ENCODE measurements around the gene RPS21. TPM values are rescaled to one million over a fixed set of nuclear protein-coding genes. Genes with fewer than 3 reads are reported as not detected.
"Not testable (repeated sequence)": the region's sequence is repeated elsewhere in the genome, so short reads cannot be mapped to it uniquely, and the experiment has no call there.

The RPS21 gene
- total and polyA plus RNA-seq, 2 experiments from 2014 or later, result 378 to 839 TPM

GRCh38 chr20:62425281-62426058, 38.6 kb downstream of the RPS21 start:
- Histone ChIP-seq H3K27ac (no peak overlapping the region), H3K27me3 (no peaks in the 10 kb centered on the region), H3K9me3 (ENCODE audit: low read depth) (no peaks in the 10 kb centered on the region), H3K4me1 (ENCODE audit: low read depth) (peaks cover 14% of the 10 kb centered on the region), H3K4me3 (no peak overlapping the region), H3K36me3 (no peaks in the 10 kb centered on the region)
- no peak for TF ChIP-seq CTCF (IDR thresholded peaks at IDR 0.05; ENCODE audit: low read depth, low read length)
- no peak for DNase-seq (ENCODE audit: low read depth in 1 of 2, low spot score in 1 of 2)

- H3K4me3 ChIP-seq; DNase-seq (ENCODE audit: low read depth in 1 of 2, low spot score in 1 of 2); H3K27me3 ChIP-seq; H3K27ac ChIP-seq; H3K36me3 ChIP-seq; H3K9me3 ChIP-seq (ENCODE audit: low read depth): not testable (repeated sequence)
- peaks cover 16% of the 10 kb centered on the region for H3K4me1 ChIP-seq (ENCODE audit: low read depth)
Measured at GRCh38 chr20:62426059-62426348, 39.1 kb downstream of the RPS21 start.

- H3K27ac ChIP-seq, result no peak overlapping the region
- no peaks in the 10 kb centered on the region for H3K27me3 ChIP-seq
- H3K36me3 ChIP-seq, result no peaks in the 10 kb centered on the region
- no peaks in the 10 kb centered on the region for H3K9me3 ChIP-seq (ENCODE audit: low read depth)
- no peak for TF ChIP-seq CTCF (IDR thresholded peaks at IDR 0.05; ENCODE audit: low read depth, low read length)
- peaks cover 16% of the 10 kb centered on the region for H3K4me1 ChIP-seq (ENCODE audit: low read depth)
- peak in 1 of 2 donors; percentile 73 for DNase-seq (ENCODE audit: low read depth in 1 of 2, low spot score in 1 of 2)
- no peak overlapping the region for H3K4me3 ChIP-seq
Measured at GRCh38 chr20:62426699-62427131, 39.8 kb downstream of the RPS21 start.

DNA sequence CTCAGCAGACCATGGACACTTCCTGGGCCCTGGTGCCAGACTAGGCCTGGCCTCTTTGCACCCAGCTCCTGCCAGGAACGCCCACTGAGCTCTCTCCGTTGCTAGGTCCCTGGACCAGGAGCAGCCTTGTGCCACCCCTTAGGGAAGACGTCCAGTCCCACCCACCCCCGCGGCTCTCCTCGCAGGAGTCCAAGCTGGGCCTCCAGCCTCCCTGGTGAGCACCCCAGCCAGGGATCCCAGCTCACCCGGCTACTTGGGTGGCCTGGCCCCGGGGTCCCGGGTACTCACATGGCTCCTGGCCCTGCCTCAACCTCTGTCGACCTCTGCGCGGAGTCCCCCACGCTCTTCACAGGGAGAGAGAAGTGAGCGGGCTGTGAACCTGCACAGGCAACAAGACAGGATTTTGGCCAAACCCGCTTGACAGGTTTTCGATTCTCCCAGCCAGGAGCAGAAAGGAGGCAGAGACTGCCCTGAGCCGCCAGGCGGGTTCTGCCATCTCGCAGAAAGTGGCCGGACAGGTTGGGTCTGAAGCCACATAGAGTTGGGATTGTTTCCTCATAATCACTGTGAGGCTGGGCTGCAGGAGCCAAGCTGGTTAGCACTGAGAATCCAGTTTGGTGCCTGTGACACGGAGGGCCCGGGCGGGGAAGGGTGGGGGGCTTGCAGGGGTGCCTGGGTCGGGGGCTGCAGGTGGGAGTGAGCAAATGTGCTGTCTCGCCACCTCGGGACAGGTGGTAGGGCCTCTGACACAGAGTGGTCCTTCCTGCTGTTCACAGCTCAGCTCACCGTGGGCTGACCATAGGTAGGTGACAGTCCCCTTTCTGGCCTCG, 40.5 kb downstream of the RPS21 start, which contains the start of gene RBBP8NL:
Gene RBBP8NL (minus strand): TSS at position 368 of the 830 bp plus-strand sequence. CDS start 7,892 bp downstream, outside the sequence.
- Histone ChIP-seq H3K27me3 (no peaks in the 10 kb centered on the region), H3K4me3 (no peak within 1 kb of the TSS), H3K9me3 (ENCODE audit: low read depth) (no peaks in the 10 kb centered on the region), H3K4me1 (ENCODE audit: low read depth) (peaks cover 16% of the 10 kb centered on the region), H3K27ac (no peak within 1 kb of the TSS), H3K36me3 (no peaks in the 10 kb centered on the region)
- TF ChIP-seq CTCF (IDR thresholded peaks at IDR 0.05; ENCODE audit: low read depth, low read length), result no peak
- DNase-seq (ENCODE audit: low read depth in 1 of 2, low spot score in 1 of 2), result no peak

DNA sequence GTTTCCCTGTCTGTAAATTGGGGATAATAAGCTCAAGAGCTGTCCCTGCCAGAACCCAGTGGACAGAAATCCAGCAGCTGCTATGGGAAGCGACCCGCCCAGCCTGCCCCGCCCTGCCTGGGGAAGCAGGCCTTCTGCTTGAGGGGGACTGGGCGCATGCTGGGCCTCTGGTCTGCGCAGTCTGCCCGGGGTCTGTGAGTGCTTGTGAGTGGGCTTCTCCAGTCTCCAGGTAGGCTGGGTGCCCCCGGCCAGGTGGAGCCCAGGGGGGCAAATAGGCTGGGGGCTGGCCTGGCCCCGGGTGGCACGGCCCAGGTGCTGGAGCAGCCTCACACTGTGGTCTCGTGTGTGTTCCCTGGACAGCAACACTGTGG, 41.1 kb downstream of the RPS21 start:
- no peaks in the 10 kb centered on the region for H3K36me3 ChIP-seq
- H3K9me3 ChIP-seq (ENCODE audit: low read depth), result no peaks in the 10 kb centered on the region
- TF ChIP-seq CTCF (IDR thresholded peaks at IDR 0.05; ENCODE audit: low read depth, low read length), result no peak
- no peak overlapping the region for H3K27ac ChIP-seq
- H3K4me3 ChIP-seq, result no peak overlapping the region
- H3K4me1 ChIP-seq (ENCODE audit: low read depth), result peaks cover 16% of the 10 kb centered on the region
- no peak for DNase-seq (ENCODE audit: low read depth in 1 of 2, low spot score in 1 of 2)
- no peaks in the 10 kb centered on the region for H3K27me3 ChIP-seq

Data from cardiac muscle cell (in vitro differentiated cells and primary cell).